Upper lobe of right lung (tissue), 1 donor: Measurements from ENCODE around the gene KRTAP5-9. TPM values are rescaled to one million over a fixed set of nuclear protein-coding genes. Genes with fewer than 3 reads are reported as not detected.
"Not testable (repeated sequence)": the region's sequence is repeated elsewhere in the genome, so short reads cannot be mapped to it uniquely, and the experiment has no call there.

Experiments
- ATAC-seq: fragments of 200-7000 bp; cut with Tn5 transposase; one replicate; pipeline ENCODE4 v1.9.1; 2020; ENCODE audit warnings: mild to moderate bottlenecking, moderate library complexity
- DNase-seq: peaks from one replicate; pipeline ENCODE4 v3.0.0-alpha.2; 2020
- H3K27ac ChIP-seq: fragments of 200-600 bp; one replicate; pipeline ENCODE4 v1.8.0; 2022
- H3K27me3 ChIP-seq: fragments of 200-600 bp; one replicate; pipeline ENCODE4 v1.8.0; 2022; ENCODE audit warnings: mild to moderate bottlenecking
- H3K36me3 ChIP-seq: fragments of 200-600 bp; one replicate; pipeline ENCODE4 v1.8.0; 2022
- H3K4me1 ChIP-seq: fragments of 200-600 bp; one replicate; pipeline ENCODE4 v1.8.0; 2022
- H3K4me3 ChIP-seq: fragments of 200-600 bp; one replicate; pipeline ENCODE4 v1.8.0; 2022; ENCODE audit warnings: mild to moderate bottlenecking
- H3K9me3 ChIP-seq: fragments of 200-600 bp; one replicate; pipeline ENCODE4 v1.8.0; 2022
- intact Hi-C: fragments of 100-400 bp; cut with DNase I; formaldehyde crosslinking; loops from one replicate; pipeline ENCODE4 v1.11.0; 2022
- total RNA-seq: library from RNA; stranded (reverse); fragmentation: NEBNext Ultra II Directional; extraction: Animal tissue kit (Norgen Biotek cat#: 25700); gene quantifications from one replicate; pipeline ENCODE4 v1.2.1, GENCODE V29; 2021
- TF ChIP-seq, protein P1 (sequence below): fragments of 200-600 bp; IDR thresholded peaks from one replicate; pipeline ENCODE4 v1.8.0; 2022; ENCODE audit warnings: antibody characterized with exemption
- donor health status: DM: no; HTN: yes; CAD: no; lungs with severe emphysema.

Gene KRTAP5-9
- total RNA-seq, 1 donor from 2014 or later = not detected

DNA sequence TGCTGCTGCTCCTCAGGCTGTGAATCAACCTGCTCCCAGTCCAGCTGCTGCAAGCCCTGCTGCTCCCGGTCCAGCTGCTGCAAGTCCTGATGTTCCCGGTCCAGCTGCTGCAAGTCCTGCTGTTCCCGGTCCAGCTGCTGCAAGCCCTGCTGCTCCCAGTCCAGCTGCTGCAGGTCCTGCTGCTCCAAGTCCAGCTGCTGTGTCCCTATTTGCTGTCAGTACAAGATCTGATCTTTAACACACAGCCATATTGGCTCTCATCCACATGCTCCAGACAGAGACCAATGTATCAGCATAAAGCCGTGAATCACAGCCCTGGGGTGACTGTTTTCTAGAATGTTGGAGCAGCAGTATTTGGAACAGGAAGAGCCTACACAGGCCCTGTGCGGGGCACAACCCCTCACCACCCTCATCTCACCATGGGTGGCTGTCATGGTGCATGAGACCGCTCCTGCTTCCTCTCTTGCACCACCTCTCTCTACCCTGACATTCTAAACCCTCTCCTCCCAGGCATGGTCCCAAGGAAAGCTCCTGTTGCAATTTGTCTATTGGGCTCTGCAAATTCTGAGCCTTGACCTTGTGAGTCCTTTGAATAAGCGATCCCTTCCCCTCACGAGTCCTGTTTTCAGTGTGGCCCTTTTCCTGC, 20.6 kb downstream of the KRTAP5-9 start:
- DNase-seq (no peak), ATAC-seq (no peak)
- H3K36me3 ChIP-seq = no peaks in the 10 kb centered on the region
- TF ChIP-seq, protein P1, sequence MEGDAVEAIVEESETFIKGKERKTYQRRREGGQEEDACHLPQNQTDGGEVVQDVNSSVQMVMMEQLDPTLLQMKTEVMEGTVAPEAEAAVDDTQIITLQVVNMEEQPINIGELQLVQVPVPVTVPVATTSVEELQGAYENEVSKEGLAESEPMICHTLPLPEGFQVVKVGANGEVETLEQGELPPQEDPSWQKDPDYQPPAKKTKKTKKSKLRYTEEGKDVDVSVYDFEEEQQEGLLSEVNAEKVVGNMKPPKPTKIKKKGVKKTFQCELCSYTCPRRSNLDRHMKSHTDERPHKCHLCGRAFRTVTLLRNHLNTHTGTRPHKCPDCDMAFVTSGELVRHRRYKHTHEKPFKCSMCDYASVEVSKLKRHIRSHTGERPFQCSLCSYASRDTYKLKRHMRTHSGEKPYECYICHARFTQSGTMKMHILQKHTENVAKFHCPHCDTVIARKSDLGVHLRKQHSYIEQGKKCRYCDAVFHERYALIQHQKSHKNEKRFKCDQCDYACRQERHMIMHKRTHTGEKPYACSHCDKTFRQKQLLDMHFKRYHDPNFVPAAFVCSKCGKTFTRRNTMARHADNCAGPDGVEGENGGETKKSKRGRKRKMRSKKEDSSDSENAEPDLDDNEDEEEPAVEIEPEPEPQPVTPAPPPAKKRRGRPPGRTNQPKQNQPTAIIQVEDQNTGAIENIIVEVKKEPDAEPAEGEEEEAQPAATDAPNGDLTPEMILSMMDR = no peak
- H3K27ac ChIP-seq = no peak overlapping the region
- intact Hi-C loops = no loop called here
- H3K9me3 ChIP-seq = no peaks in the 10 kb centered on the region
- no peaks in the 10 kb centered on the region for H3K4me1 ChIP-seq
- H3K4me3 ChIP-seq = no peak overlapping the region
- peaks cover 4% of the 10 kb centered on the region for H3K27me3 ChIP-seq

DNA sequence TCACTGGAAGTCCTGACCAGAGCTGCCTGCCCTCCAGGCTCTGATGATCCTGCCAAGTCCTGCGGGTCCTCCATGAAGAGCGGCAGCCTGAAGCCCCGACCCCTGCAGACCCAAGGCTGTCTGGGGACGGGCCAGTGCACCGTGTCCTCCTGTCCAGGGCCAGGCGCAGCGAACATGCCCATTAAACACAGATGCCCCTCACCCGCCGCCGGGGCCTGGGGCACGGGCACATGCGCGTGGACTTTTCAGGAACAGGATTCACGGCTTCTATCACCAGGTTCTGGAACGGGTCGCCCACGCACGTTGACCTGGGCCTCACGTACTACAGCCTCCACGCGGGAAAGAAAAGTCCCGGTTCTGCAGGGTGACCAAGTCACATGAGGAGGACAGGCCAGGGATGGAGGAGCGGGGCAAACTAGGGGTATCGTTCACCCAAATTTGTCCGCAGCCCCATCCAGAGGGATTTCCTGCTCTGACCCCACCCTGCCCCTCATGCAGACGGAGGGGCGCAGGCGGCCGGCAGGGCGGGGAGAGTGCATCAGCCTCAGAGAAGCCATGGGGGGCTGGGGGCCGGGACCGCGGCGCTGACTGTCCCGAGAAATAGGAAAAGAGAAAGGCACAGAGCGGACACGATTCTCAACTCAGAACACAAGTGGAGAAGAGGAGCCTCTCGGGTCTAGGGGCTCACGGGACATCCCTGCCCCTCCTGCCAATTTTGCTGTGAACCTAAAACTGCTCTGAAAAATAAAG, 23.1 kb downstream of the KRTAP5-9 start:
- H3K4me1 ChIP-seq, ATAC-seq, H3K27me3 ChIP-seq, H3K27ac ChIP-seq, DNase-seq, H3K4me3 ChIP-seq, intact Hi-C loops, H3K9me3 ChIP-seq, H3K36me3 ChIP-seq: not testable (repeated sequence)

DNA sequence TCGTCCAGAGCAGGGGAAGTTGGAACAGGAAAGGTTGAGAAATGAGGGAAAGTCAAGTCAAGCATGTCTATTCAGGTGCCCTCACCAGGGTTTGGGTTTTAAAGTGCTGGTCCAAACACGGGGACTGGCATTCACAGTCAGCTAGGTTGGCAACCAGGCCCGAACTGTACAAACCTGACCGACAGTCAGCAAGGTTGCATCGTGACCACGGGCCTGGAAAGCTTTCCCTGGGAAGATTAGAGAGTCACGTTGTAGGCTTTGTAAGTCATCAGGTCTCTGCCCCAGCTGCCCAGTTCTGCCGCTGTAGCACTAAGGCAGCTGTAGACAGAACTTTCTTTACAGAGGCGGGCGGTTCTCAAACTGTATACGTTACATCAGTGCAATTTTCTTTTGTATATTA, 24.6 kb downstream of the KRTAP5-9 start:
- Histone ChIP-seq H3K36me3 (no peaks in the 10 kb centered on the region), H3K27ac (no peak overlapping the region), H3K9me3 (no peaks in the 10 kb centered on the region), H3K4me1 (no peaks in the 10 kb centered on the region), H3K4me3 (no peak overlapping the region), H3K27me3 (no peaks in the 10 kb centered on the region)
- TF ChIP-seq, protein P1 = no peak
- ATAC-seq (no peak), DNase-seq (no peak)
- intact Hi-C loops = no loop called here

DNA sequence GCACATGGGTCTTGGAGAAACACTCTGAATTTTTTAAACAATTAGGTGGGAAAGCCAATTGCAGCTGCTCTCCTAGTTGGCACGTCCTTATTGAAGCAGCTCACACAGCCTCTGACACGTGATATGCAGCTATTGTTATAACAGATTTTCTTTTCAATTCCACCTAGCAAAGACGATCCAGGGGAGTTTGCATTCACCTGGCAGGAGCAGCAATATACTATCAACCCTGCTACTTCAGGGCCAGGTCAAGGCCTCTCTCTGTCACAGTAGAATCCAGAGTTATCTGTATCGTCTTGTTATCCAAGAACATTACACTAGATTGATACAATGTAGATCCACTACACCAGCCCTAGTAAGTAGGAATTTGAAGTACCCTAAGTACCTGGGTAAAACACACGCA, 26.2 kb downstream of the KRTAP5-9 start:
- no peak overlapping the region for H3K4me3 ChIP-seq
- intact Hi-C loops = no loop called here
- H3K9me3 ChIP-seq = no peaks in the 10 kb centered on the region
- no peaks in the 10 kb centered on the region for H3K36me3 ChIP-seq
- TF ChIP-seq, protein P1 = no peak
- H3K27me3 ChIP-seq = no peaks in the 10 kb centered on the region
- DNase-seq (no peak), ATAC-seq (no peak)
- H3K27ac ChIP-seq = no peak overlapping the region
- no peaks in the 10 kb centered on the region for H3K4me1 ChIP-seq

DNA sequence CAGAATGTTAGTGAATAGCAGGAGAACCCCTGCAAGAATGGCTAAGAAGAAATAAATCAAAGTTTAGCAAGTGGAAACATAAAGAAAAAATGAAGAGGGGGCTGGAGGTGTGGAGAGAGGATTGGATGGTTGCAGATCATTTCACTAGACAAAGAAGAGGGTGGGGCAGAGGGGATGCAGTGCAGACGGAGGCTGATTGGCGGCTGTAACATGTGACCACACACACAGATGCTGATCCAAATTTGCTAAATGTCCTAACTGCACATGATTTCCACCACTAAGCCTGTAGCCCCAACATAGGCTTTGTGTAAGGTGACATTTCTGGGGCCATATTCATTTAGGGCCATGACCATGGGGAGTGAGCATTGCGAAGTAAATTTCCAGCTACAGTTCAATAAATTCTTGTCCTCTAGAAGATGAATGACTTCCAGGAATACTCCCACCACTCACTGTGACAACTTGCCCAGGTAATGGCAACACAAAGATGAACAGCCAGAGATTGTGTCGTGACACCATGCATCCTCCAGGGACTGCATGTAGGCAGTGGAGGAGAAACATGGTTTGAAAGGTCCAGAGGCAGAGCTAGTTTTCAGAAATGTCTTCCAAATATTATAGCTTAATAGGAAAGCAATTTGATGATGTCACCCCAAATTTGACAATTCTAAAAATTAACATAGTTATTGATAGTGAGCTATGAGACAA, 27.7 kb downstream of the KRTAP5-9 start:
- intact Hi-C loops = no loop called here
- ATAC-seq (no peak), DNase-seq (no peak)
- TF ChIP-seq, protein P1 = no peak
- Histone ChIP-seq H3K9me3 (no peaks in the 10 kb centered on the region), H3K36me3 (no peaks in the 10 kb centered on the region), H3K27ac (no peak overlapping the region), H3K4me1 (no peaks in the 10 kb centered on the region), H3K27me3 (no peaks in the 10 kb centered on the region), H3K4me3 (no peak overlapping the region)

DNA sequence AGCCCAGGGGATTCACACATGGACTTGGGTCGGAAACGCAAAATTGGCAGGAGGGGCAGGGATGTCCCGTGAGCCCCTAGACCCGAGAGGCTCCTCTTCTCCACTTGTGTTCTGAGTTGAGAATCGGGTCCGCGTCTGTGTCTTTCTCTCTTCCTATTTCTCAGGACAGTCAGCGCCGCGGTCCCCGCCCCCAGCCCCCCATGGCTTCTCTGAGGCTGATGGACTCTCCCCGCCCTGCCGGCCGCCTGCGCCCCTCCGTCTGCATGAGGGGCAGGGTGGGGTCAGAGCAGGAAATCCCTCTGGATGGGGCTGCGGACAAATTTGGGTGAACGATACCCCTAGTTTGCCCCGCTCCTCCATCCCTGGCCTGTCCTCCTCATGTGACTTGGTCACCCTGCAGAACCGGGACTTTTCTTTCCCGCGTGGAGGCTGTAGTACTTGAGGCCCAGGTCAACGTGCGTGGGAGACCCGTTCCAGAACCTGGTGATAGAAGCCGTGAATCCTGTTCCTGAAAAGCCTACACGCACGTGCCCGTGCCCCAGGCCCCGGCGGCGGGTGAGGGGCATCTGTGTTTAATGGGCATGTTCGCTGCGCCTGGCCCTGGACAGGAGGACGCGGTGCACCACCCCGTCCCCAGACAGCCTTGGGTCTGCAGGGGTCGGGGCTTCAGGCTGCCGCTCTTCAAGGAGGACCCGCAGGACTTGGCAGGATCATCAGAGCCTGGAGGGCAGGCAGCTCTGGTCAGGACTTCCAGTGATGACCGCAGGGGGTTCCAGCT, 28.7 kb downstream of the KRTAP5-9 start:
- DNase-seq, H3K4me3 ChIP-seq, H3K9me3 ChIP-seq, H3K27me3 ChIP-seq, H3K36me3 ChIP-seq, H3K27ac ChIP-seq, intact Hi-C loops, ATAC-seq, H3K4me1 ChIP-seq: not testable (repeated sequence)
